ENCODE measurements around the gene PPP1R13B.
A peak's percentile ranks its signal among the peaks of the same experiment; 100 is the strongest.

Gene PPP1R13B

DNA sequence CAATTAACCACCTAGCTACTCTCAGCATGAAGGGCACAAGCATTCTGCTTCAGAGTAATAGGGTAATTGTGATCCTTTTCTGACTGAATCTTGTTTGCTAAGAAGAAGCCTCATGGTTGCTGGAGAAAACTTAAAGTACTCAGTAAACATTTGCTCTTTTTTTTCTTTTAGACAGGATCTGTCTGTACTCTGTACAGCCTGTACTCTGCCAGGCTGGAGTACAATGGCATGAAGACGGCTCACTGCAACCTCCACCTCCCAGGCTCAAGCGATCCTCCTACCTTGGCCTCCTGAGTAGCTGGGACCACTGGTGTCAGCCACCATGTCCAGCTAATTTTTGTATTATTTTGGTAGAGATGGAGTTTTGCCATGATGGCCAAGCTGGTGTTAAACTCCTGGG is 12.4 kb downstream of the PPP1R13B start:
- H3K27ac Mint-ChIP-seq, result no peak overlapping the region
- no peak overlapping the region for H3K4me3 Mint-ChIP-seq
- H3K9me3 Mint-ChIP-seq (ENCODE audit: low read depth), result no peaks in the 10 kb centered on the region
- H3K36me3 Mint-ChIP-seq, result peaks cover 2% of the 10 kb centered on the region
- H3K27me3 Mint-ChIP-seq, result no peaks in the 10 kb centered on the region
- H3K4me1 Mint-ChIP-seq (ENCODE audit: low read depth), result peaks cover 18% of the 10 kb centered on the region

DNA sequence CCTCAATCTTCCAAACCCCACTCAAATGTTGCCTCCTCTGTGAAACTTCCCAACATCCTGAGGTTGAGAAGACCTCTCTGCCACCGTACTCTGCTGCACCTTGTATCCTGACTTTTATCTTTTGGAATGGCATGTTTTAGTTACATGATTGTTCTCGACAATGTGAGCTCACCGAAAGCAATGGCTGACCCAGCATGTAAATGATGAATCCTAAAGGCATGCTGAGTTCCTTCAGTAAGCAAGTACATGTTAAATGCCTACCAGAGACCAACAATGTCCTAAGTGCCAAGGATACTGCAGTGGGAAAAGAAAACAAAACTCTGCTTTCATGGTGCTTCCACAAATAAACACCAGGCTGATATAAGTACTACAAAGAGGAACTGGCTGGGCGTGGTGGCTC is 13.7 kb downstream of the PPP1R13B start:
- H3K36me3 Mint-ChIP-seq, result peaks cover 2% of the 10 kb centered on the region
- no peaks in the 10 kb centered on the region for H3K27me3 Mint-ChIP-seq
- no peak overlapping the region for H3K27ac Mint-ChIP-seq
- no peaks in the 10 kb centered on the region for H3K9me3 Mint-ChIP-seq (ENCODE audit: low read depth)
- peaks cover 15% of the 10 kb centered on the region for H3K4me1 Mint-ChIP-seq (ENCODE audit: low read depth)
- H3K4me3 Mint-ChIP-seq, result no peak overlapping the region

DNA sequence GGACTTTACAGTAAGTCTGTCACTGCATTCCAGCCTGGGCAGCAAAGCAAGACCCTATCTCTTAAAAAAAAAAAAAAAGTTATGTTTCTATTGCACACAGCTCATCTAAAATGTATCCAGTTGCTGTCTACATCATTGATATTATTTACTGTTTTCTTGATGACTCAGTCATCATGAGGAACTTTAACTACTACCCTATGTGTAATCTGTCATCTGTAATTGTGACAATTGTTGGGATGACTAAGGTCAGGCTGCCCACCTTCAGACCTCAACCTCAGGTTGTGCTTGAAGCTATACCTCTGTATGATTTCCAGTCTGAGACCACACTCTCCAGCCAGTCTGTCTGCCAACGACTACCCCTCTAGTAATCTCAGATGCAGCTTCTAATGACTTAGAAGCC is 15.3 kb downstream of the PPP1R13B start:
- Mint-ChIP-seq H3K9me3 (ENCODE audit: low read depth) (no peaks in the 10 kb centered on the region), H3K4me1 (ENCODE audit: low read depth) (peaks cover 15% of the 10 kb centered on the region), H3K4me3 (no peak overlapping the region), H3K36me3 (no peaks in the 10 kb centered on the region), H3K27ac (no peak overlapping the region), H3K27me3 (no peaks in the 10 kb centered on the region)

DNA sequence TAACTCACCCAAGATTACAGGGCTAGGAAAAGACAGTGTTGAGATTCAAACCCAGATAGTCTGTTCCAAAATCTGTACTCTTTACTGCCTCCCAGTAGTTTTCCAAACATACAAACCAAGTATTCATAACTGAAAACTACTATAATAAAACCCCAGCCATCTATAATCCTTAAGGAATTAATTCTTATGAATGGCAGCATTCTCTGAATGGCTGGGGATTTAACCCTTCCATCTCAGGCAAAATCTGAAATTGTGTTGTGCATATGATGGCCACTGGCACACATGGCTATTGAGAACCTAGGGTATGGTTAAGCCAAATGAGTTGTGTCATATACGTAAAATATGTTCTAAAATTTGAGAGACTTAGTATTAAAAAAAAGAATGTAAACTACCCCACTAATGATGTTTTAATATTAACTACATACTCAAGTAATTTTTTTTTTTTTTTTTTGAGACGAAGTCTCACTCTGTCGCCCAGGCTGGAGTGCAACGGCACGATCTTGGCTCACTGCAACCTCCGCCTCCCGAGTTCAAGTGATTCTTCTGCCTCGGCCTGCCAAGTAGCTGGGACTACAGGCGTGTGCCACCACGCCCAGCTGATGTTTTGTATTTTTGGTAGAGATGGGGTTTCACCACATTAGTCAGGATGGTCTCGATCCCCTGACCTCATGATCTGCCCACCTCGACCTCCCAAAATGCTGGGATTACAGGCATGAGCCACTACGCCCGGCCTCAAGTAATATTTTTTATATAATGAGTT is 16.7 kb downstream of the PPP1R13B start:
- Mint-ChIP-seq H3K27me3 (no peaks in the 10 kb centered on the region), H3K36me3 (no peaks in the 10 kb centered on the region), H3K9me3 (ENCODE audit: low read depth) (no peaks in the 10 kb centered on the region), H3K27ac (no peak overlapping the region), H3K4me3 (no peak overlapping the region), H3K4me1 (ENCODE audit: low read depth) (peaks cover 15% of the 10 kb centered on the region)

DNA sequence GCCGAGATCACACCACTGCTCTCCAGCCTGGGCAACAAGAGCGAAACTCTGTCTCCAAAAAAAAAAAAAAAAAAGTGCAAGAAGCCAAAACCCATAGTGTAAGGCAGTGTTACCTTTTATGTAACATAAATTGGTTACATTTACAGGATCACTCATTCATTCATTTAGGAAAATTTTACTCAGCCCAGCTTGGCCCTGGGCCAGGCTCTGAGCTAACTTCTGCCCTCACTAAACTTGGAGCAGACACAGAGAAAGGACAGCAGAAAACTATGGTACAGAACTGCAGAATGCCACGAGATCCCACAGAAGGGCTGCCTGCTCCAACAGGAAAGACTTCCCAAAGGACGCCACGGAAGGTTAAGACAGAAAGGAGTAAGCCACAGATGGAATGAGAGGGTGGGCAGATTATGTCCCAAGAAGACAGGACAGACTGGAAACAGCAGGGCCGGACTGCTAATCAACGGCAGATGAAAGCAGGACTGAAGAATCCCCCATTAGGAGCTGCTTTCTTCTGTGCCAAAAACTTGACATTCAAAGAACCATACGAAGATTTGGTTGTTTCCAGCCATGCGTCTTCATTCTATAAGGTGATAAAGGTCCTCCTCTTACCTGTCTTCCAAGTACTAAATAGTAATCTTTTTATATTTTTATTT is 18.9 kb downstream of the PPP1R13B start:
- Mint-ChIP-seq H3K27me3 (no peaks in the 10 kb centered on the region), H3K4me3 (no peak overlapping the region), H3K4me1 (ENCODE audit: low read depth) (peaks cover 16% of the 10 kb centered on the region), H3K9me3 (ENCODE audit: low read depth) (no peaks in the 10 kb centered on the region), H3K27ac (no peak overlapping the region), H3K36me3 (no peaks in the 10 kb centered on the region)

DNA sequence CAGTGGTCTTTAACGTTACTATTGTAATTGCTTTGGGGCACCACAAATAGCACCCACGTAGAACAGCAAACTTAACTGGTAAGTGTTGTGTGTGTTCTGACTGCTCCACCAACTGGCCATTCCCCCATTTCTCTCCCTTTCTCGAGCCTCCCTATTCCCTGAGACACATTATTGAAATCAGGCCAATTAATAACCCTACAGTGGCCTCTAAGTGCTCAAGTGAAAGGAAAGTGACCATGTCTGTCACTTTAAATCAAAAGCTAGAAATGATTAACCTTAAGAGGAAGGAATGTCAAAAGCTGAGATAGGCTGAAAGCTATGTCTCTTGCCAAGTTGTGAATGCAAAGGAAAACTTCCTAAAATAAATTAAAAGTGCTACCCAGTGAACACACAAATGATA is 22.3 kb downstream of the PPP1R13B start:
- Mint-ChIP-seq H3K27ac (no peak overlapping the region), H3K27me3 (no peaks in the 10 kb centered on the region), H3K4me3 (no peak overlapping the region), H3K36me3 (no peaks in the 10 kb centered on the region), H3K9me3 (ENCODE audit: low read depth) (no peaks in the 10 kb centered on the region), H3K4me1 (ENCODE audit: low read depth) (peaks cover 23% of the 10 kb centered on the region)

DNA sequence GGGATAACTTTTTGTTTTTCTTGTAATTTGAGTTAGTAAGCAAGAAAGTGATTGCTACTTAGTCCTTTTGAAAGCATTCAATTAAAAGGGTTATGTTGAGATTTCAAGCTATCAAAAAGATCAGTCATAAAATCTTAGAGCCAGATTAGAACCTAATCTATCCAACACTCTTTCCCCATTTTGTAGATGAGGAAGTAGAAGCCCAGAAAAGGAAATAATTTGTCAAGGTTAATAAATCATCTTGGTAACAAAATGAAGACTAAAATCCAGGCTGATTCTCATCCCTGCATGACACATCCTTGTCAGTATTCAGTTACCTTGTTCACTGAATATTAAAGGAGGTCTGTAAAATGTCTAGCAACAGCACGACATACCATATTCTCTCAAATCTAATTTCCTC is 26.5 kb downstream of the PPP1R13B start:
- H3K27ac Mint-ChIP-seq, result no peak overlapping the region

DNA sequence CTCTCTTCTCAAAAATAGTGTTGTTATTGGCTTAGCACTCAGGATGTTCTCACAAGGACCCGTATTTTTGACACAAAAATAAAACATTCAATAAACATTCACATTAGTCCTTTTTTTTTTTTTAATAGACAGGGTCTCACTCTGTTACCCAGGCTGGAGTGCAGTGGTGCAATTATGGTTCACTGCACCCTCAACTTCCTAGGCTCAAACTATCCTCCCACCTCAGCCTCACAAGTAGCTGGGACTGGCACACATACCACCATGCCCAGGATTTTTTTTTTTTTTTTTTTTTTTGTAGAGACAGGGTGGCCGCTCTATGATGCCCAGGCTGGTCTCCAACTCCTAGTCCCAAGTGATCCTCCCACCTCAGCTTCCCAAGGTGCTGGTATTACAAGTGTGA is 27.0 kb downstream of the PPP1R13B start:
- no peaks in the 10 kb centered on the region for H3K9me3 Mint-ChIP-seq (ENCODE audit: low read depth)
- peaks cover 48% of the 10 kb centered on the region for H3K4me1 Mint-ChIP-seq (ENCODE audit: low read depth)
- peak overlapping the region; percentile 61 for H3K27ac Mint-ChIP-seq
- H3K36me3 Mint-ChIP-seq, result peaks cover 2% of the 10 kb centered on the region
- no peaks in the 10 kb centered on the region for H3K27me3 Mint-ChIP-seq
- H3K4me3 Mint-ChIP-seq, result no peak overlapping the region

More for the DNA sequence above, 26.5 kb downstream of the PPP1R13B start:
- no peaks in the 10 kb centered on the region for H3K27me3 Mint-ChIP-seq
- no peaks in the 10 kb centered on the region for H3K9me3 Mint-ChIP-seq (ENCODE audit: low read depth)
- H3K36me3 Mint-ChIP-seq, result peaks cover 2% of the 10 kb centered on the region
- H3K4me1 Mint-ChIP-seq (ENCODE audit: low read depth), result peaks cover 48% of the 10 kb centered on the region
- no peak overlapping the region for H3K4me3 Mint-ChIP-seq

DNA sequence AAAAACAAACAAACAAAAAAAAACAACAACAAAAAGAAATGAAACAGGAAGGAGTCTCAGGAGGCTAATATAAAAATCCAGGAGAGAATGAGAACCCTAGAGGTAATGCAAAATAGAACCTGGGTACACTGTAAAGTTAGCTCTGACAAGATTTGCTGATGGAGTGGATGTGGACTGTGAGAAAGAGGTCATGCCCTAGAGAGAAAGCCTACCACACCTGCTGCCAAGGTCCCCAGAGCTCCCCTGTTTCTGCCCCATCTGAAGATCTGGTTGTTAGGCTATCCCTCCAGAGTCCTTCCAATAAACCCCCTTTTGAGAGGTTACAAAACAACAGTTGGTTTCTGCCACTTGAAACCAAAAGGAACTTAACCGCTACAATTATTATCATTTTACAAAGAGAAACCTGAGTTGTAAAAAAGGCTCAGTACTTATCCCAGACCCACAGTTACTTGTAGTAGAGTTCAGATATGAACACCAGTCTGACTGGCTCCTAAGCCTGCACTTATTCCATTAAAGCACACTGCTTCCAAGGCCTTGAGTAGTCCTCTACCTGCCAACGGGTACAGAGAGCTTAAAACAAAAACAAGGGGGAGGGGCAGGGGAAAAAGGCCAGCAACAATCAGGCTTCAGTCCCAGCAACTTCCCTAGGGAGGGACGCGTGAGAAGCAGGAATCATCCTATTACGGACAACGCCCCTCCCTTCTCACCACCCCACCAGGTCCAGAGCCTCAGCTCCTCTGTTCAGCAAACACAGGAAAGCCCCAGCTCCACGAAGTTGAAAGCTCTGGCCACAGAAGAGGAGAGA is 27.7 kb downstream of the PPP1R13B start:
- Mint-ChIP-seq H3K4me1 (ENCODE audit: low read depth) (peaks cover 45% of the 10 kb centered on the region), H3K9me3 (ENCODE audit: low read depth) (no peaks in the 10 kb centered on the region), H3K36me3 (peaks cover 2% of the 10 kb centered on the region), H3K4me3 (no peak overlapping the region), H3K27ac (peak overlapping the region; percentile 70), H3K27me3 (no peaks in the 10 kb centered on the region)

DNA sequence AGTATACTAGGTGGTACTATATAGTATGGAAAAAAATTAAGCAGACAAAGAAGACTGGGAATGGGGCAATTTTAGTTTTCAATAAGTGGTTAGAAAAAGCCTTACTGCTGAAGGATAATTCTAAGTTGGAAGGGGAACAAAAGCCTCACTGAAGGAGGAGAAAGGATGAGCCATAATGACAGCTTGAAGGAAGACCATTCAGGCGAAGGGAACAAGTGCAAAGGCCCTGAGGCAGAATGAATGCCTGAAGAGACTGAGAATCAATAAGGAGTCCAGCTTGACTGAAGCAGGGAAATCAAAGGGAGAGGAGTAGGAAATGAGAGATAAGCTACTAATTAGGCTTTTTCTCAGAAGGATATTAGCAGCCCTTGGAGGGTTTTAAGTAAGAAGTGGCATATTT is 28.5 kb downstream of the PPP1R13B start:
- Mint-ChIP-seq H3K4me1 (ENCODE audit: low read depth) (peaks cover 44% of the 10 kb centered on the region), H3K36me3 (peaks cover 2% of the 10 kb centered on the region), H3K27me3 (no peaks in the 10 kb centered on the region), H3K4me3 (no peak overlapping the region), H3K27ac (peak overlapping the region; percentile 22), H3K9me3 (ENCODE audit: low read depth) (no peaks in the 10 kb centered on the region)

DNA sequence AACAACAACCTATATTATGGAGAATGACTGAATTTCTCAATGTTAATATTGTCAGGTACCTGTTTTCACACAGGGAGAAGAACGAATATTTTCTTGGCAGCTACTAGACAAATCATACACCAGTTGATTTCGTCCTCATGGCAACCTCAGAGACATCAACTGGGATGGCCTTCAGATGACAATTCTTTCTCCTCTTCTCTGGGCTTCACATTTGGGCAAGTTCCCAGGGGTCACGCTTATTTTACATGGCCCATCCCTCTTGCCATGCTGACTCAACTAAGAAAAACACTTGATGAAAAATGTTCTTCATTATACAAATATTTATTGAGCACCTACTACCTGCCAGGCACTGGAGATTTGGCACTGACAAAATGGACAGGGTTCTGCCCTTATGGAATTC is 29.0 kb downstream of the PPP1R13B start:
- Mint-ChIP-seq H3K27me3 (no peaks in the 10 kb centered on the region), H3K27ac (no peak overlapping the region), H3K4me1 (ENCODE audit: low read depth) (peaks cover 42% of the 10 kb centered on the region), H3K9me3 (ENCODE audit: low read depth) (no peaks in the 10 kb centered on the region), H3K4me3 (no peak overlapping the region), H3K36me3 (peaks cover 2% of the 10 kb centered on the region)

DNA sequence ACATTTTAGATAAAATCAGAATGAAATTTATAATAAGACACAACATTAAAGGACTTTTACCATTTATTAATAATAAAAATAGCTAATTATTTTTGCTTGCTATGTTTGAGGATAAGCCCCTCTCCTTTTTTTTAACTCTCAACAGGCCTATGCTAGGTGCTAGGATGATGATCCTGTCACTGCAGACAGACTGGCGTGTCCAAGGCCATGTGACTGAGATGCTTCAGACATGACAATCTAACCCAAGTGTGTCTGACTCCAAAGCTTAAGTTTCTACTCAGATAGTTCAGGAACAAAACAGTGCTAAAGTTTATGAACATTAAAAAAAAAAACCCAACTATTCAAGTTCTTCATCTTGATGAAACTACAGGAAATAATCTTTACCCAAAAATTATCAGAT is 29.8 kb downstream of the PPP1R13B start:
- no peaks in the 10 kb centered on the region for H3K27me3 Mint-ChIP-seq
- H3K4me1 Mint-ChIP-seq (ENCODE audit: low read depth), result peaks cover 41% of the 10 kb centered on the region

DNA sequence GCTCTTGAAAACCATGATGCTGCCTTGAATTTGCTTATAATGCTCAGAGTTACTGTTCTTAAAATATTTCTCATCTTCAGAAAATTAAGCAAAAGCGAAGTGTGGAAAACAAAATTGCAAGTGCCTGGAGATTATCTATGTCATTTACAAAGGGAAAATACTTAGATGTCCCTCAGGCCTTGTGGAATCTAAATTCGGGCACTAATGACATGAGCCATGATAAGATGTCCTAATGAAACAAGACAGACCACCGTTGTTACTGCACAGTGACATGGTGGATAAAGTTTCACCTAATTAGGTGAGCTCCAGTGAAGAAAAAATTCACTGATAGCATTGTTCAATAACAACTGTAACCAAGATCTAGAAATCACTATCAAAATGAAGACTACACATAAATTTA is 30.4 kb downstream of the PPP1R13B start:
- Mint-ChIP-seq H3K4me3 (no peak overlapping the region), H3K4me1 (ENCODE audit: low read depth) (peaks cover 41% of the 10 kb centered on the region), H3K27ac (peak overlapping the region; percentile 54), H3K9me3 (ENCODE audit: low read depth) (no peaks in the 10 kb centered on the region), H3K27me3 (no peaks in the 10 kb centered on the region), H3K36me3 (peaks cover 2% of the 10 kb centered on the region)

More for the DNA sequence above, 29.8 kb downstream of the PPP1R13B start:
- H3K27ac Mint-ChIP-seq, result no peak overlapping the region
- no peak overlapping the region for H3K4me3 Mint-ChIP-seq
- H3K36me3 Mint-ChIP-seq, result peaks cover 2% of the 10 kb centered on the region
- no peaks in the 10 kb centered on the region for H3K9me3 Mint-ChIP-seq (ENCODE audit: low read depth)

DNA sequence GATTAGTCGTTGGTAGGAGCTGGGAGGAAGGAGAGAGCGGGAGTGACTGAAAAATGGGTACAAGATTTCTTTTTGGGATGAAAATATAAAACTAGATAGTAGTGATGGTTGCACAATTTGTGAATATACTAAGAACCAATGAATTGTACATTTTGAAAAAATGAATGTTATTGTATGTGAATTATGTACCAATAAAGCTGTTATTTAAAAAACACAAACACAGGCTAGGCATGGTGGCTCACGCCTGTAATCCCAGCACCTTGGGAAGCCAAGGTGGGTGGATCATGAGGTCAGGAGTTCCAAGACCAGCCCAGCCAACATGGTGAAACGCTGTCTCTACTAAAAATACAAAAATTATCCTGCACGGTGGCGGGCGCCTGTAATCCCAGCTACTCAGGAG is 32.1 kb downstream of the PPP1R13B start:
- Mint-ChIP-seq H3K36me3 (peaks cover 2% of the 10 kb centered on the region), H3K4me3 (no peak overlapping the region), H3K4me1 (ENCODE audit: low read depth) (peaks cover 33% of the 10 kb centered on the region), H3K27me3 (no peaks in the 10 kb centered on the region), H3K9me3 (ENCODE audit: low read depth) (no peaks in the 10 kb centered on the region), H3K27ac (no peak overlapping the region)

DNA sequence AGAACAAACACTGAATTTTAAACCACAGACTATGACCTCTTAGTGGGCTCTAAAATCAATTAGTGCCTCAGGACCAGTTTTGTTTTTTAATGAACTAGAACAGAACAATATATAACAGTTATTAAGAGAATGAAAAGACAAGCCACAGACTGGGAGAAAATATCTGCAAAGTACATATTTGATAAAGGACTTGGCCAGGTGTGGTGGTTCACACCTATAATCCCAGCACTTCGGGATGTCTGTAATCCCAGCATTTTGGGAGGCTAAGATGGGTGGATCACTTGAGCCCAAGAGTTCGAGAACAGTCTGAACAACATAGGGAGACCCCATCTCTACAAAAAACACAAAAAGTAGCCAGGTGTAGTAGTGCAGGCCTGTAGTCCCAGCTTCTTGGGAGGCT is 36.2 kb downstream of the PPP1R13B start:
- no peaks in the 10 kb centered on the region for H3K9me3 Mint-ChIP-seq (ENCODE audit: low read depth)
- H3K27ac Mint-ChIP-seq, result no peak overlapping the region
- H3K4me3 Mint-ChIP-seq, result no peak overlapping the region
- no peaks in the 10 kb centered on the region for H3K36me3 Mint-ChIP-seq
- no peaks in the 10 kb centered on the region for H3K27me3 Mint-ChIP-seq
- peaks cover 5% of the 10 kb centered on the region for H3K4me1 Mint-ChIP-seq (ENCODE audit: low read depth)

Measured in activated naive CD8-positive, alpha-beta T cell (primary cell).